ENCODE results near the gene KCNK1. TPM values are rescaled to one million over a fixed set of nuclear protein-coding genes. Genes with fewer than 3 reads are reported as not detected.

The KCNK1 gene
- total and polyA plus RNA-seq, 2 of the 8 experiments (the other 6 are each of a cell fraction or from before 2014, with no cell fraction given) = 11.9 to 16.5 TPM

DNA sequence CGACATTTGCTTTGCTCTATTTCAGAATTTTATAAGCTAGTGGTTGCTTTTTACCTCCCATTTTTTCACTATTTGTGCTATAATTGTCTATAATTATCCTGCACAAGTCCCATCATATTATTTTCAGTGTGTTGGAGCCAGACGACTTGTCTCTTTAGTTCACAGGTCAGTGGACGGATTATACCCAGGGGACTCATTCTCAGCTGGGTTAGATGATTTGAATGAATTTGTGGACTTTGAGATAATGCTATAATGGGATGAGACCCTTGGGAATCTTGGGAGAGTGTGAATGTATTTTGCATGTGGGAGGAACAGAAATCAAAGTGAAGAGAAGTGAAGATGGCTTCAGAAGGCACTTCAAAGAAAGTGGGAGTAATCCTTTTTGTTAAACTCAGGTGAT lies 31.5 kb upstream of the KCNK1 start:
- Histone ChIP-seq H2AFZ (ENCODE audit: low read length) (no peak overlapping the region), H2BK12ac (ENCODE audit: low read depth, low read length) (no peak overlapping the region), H3K4me2 (ENCODE audit: insufficient read depth in 1 of 2, low read depth in 2 of 2, low read length in 2 of 2) (no peak overlapping the region), H3K27ac (ENCODE audit: low read depth, low read length) (no peak overlapping the region), H4K5ac (ENCODE audit: insufficient read length, low read depth, low read length) (no peak overlapping the region), H3K79me1 (ENCODE audit: low read depth, low read length) (no peaks in the 10 kb centered on the region), H3K79me2 (ENCODE audit: control insufficient read depth in 1 of 2, insufficient read depth in 2 of 2, low read length in 2 of 2) (no peaks in the 10 kb centered on the region), H4K91ac (replicated peaks; ENCODE audit: insufficient read length, low read length) (no peak overlapping the region), H3K4ac (replicated peaks; ENCODE audit: insufficient read length, low read depth, low read length) (no peak overlapping the region), H3K18ac (ENCODE audit: extremely low read depth, low read length) (no peak overlapping the region), H4K20me1 (replicated peaks in 1 of 2; ENCODE audit: control insufficient read depth in 1 of 2, insufficient read depth in 2 of 2, low read length in 2 of 2) (no peaks in the 10 kb centered on the region), H3K36me3 (ENCODE audit: control insufficient read depth in 2 of 4, insufficient read depth in 4 of 4, low read length in 3 of 4) (no peaks in the 10 kb centered on the region), H3K56ac (replicated peaks; ENCODE audit: insufficient read length, low read depth, low read length) (no peak overlapping the region), H3K23me2 (ENCODE audit: low read depth, low read length) (no peaks in the 10 kb centered on the region), H3K14ac (ENCODE audit: insufficient read length) (no peak overlapping the region), H2BK15ac (ENCODE audit: low read length) (no peak overlapping the region), H3K9ac (replicated peaks in 1 of 4; ENCODE audit: extremely low read depth in 1 of 4, low read depth in 3 of 4, low read length in 3 of 4) (no peak overlapping the region), H4K8ac (ENCODE audit: extremely low read depth, insufficient read depth, low read length) (no peak overlapping the region), H3K23ac (ENCODE audit: insufficient read length) (no peak overlapping the region), H3K9me3 (ENCODE audit: insufficient read depth in 2 of 2, low read depth in 1 of 2, low read length in 1 of 2) (0 out of 4 replicates have a peak, but pooled peaks cover 0 to 3% of the 10 kb centered on the region in 2 experiments), H2BK120ac (replicated peaks; ENCODE audit: low read depth, low read length) (no peak overlapping the region), H2BK20ac (ENCODE audit: low read length) (no peak overlapping the region), H3K4me3 (ENCODE audit: extremely low read depth in 1 of 4, insufficient read depth in 2 of 4, low read depth in 3 of 4, low read length in 4 of 4) (no peak overlapping the region), H2BK5ac (ENCODE audit: low read depth, low read length) (no peak overlapping the region), H3K4me1 (replicated peaks in 1 of 4; ENCODE audit: control insufficient read depth in 3 of 4, insufficient read depth in 4 of 4, low read length in 3 of 4) (no peaks in the 10 kb centered on the region), H3K27me3 (replicated peaks in 1 of 4; ENCODE audit: control insufficient read depth in 3 of 4, extremely low read depth in 1 of 4, insufficient read depth in 3 of 4, low read length in 3 of 4) (no peaks in the 10 kb centered on the region), H2AK5ac (ENCODE audit: low read depth, low read length) (no peak overlapping the region)
- WGBS, 2 experiments (ENCODE audit: extremely low coverage in 1 of 2, insufficient coverage in 1 of 2, insufficient read length in 1 of 2, insufficient replicate concordance in 2 of 2, low coverage in 1 of 2, low lambda C conversion rate in 2 of 2, missing lambda C conversion rate in 1 of 2) = 87% methylated on average over 3 of the region's 3 CpGs; no CpG with 5 or more reads in 1 of the 2 experiments
- CTCF ChIA-PET (ENCODE audit: partially characterized antibody) = interaction anchor here (1.0 kb wide), 2 partner anchors 64 to 143 kb away, joined by 3 read pairs; no protein-coding TSS in a partner anchor
- TF ChIP-seq, protein P1, sequence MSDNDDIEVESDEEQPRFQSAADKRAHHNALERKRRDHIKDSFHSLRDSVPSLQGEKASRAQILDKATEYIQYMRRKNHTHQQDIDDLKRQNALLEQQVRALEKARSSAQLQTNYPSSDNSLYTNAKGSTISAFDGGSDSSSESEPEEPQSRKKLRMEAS (IDR thresholded peaks at IDR 0.05) = no peak
- TF ChIP-seq, protein P2, sequence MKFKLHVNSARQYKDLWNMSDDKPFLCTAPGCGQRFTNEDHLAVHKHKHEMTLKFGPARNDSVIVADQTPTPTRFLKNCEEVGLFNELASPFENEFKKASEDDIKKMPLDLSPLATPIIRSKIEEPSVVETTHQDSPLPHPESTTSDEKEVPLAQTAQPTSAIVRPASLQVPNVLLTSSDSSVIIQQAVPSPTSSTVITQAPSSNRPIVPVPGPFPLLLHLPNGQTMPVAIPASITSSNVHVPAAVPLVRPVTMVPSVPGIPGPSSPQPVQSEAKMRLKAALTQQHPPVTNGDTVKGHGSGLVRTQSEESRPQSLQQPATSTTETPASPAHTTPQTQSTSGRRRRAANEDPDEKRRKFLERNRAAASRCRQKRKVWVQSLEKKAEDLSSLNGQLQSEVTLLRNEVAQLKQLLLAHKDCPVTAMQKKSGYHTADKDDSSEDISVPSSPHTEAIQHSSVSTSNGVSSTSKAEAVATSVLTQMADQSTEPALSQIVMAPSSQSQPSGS (IDR thresholded peaks at IDR 0.05; ENCODE audit: low read length) = no peak
- DNase-seq (ENCODE audit: low read depth in 1 of 2, low spot score in 2 of 2) (no peak), FAIRE-seq (no peak)
- POLR2A ChIA-PET (ENCODE audit: partially characterized antibody) = no interaction called here

All from H1 (cell line).